Hepatocyte (in vitro differentiated cells): ENCODE results near the gene KLHL1. TPM values are rescaled to one million over a fixed set of nuclear protein-coding genes. Genes with fewer than 3 reads are reported as not detected.

Experiments used
- DNase-seq: peaks from one replicate; pipeline ENCODE4 v3.0.0-alpha.2; 2016; ENCODE audit warnings: low spot score
- H2AFZ ChIP-seq: fragments of 200-600 bp; sonication (generic); 2 replicates; pipeline ENCODE4 v1.6.0; 2016; ENCODE audit warnings: antibody characterized with exemption, mild to moderate bottlenecking
- H3K27ac ChIP-seq: fragments of 200-600 bp; sonication (generic); 2 replicates; pipeline ENCODE4 v1.5.1; 2016; ENCODE audit warnings: mild to moderate bottlenecking
- H3K27me3 ChIP-seq: fragments of 200-600 bp; sonication (generic); 2 replicates; pipeline ENCODE4 v1.6.1; 2016
- H3K36me3 ChIP-seq: fragments of 200-600 bp; sonication (generic); replicated peaks from 2 replicates; pipeline ENCODE4 v1.5.1; 2016; ENCODE audit warnings: low read depth; ENCODE audit not compliant: insufficient read depth
- H3K4me1 ChIP-seq: fragments of 200-600 bp; sonication (generic); 2 replicates; pipeline ENCODE4 v1.5.1; 2016; ENCODE audit warnings: mild to moderate bottlenecking, moderate library complexity; ENCODE audit not compliant: insufficient read depth
- H3K4me2 ChIP-seq: fragments of 200-600 bp; sonication (generic); 2 replicates; pipeline ENCODE4 v1.6.0; 2016
- H3K4me3 ChIP-seq: fragments of 200-600 bp; sonication (generic); 2 replicates; pipeline ENCODE4 v1.5.1; 2016; ENCODE audit warnings: mild to moderate bottlenecking
- H3K79me2 ChIP-seq: fragments of 200-600 bp; sonication (generic); 2 replicates; pipeline ENCODE4 v1.6.0; 2017; ENCODE audit warnings: mild to moderate bottlenecking
- H3K9me2 ChIP-seq: fragments of 200-600 bp; sonication (generic); replicated peaks from 2 replicates; pipeline ENCODE4 v1.6.0; 2017; ENCODE audit warnings: mild to moderate bottlenecking; ENCODE audit not compliant: insufficient read depth
- H3K9me3 ChIP-seq: fragments of 200-600 bp; sonication (generic); 2 replicates; pipeline ENCODE4 v1.5.1; 2016; ENCODE audit warnings: low read depth, mild to moderate bottlenecking
- H4K20me1 ChIP-seq: fragments of 200-600 bp; sonication (generic); 2 replicates; pipeline ENCODE4 v1.6.0; 2016; ENCODE audit warnings: mild to moderate bottlenecking; ENCODE audit not compliant: insufficient read depth, poor library complexity, severe bottlenecking
- EZH2 ChIP-seq: fragments of 200-600 bp; sonication (generic); IDR thresholded peaks from 2 replicates; pipeline ENCODE4 v1.6.1; 2016; ENCODE audit warnings: antibody characterized with exemption, mild to moderate bottlenecking, borderline replicate concordance
- EZH2phosphoT487 ChIP-seq: fragments of 200-600 bp; sonication (generic); IDR thresholded peaks from one replicate; pipeline ENCODE4 v1.6.1; 2018; ENCODE audit warnings: antibody characterized with exemption, mild to moderate bottlenecking, low read depth, moderate library complexity; ENCODE audit not compliant: unreplicated experiment, severe bottlenecking
- WGBS: methylation state at CpG from one replicate; pipeline ENCODE4 v1.1.6; 2016; ENCODE audit warnings: low lambda C conversion rate; ENCODE audit errors: missing lambda C conversion rate; 5-methylcytosine and 5-hydroxymethylcytosine counted together
- polyA plus RNA-seq: library from polyadenylated mRNA; unstranded; fragments of >200 nt; fragmentation: Nextera tagmentation; extraction: Ambion mirVana; gene quantifications from 2 replicates; pipeline ENCODE4 v1.2.1, GENCODE V29; 2016
- total RNA-seq: library from RNA; depleted of rRNA; stranded (reverse); fragments of >200 nt; gene quantifications from 2 replicates; pipeline ENCODE4 v1.2.3, GENCODE V29; 2014
- TF ChIP-seq, protein P1 (sequence below): fragments of 200-600 bp; sonication (generic); IDR thresholded peaks from 2 replicates; pipeline ENCODE4 v1.5.1; 2016; ENCODE audit warnings: antibody characterized with exemption, mild to moderate bottlenecking; ENCODE audit not compliant: poor library complexity

KLHL1 gene
- total and polyA plus RNA-seq, 2 experiments from 2014 or later = 1.2 TPM

DNA sequence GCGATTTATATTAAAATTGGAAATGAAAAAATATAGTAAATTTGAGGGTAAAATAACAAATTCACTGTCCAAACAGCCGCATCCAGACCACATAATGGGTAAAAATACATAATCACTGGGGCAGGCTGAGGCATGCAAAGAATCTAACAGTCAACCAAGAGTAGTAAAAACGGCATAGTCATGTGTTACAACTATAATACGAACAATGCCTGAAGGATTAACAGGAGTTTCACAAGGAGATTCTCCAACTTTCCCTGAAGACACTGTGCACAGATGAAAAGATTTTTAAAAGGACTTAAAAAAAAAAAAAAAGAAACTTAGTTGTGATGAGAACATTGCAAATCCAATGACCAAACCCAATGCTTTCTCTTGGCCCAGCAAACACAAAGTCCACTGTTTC, 21.0 kb downstream of the KLHL1 start:
- no peaks in the 10 kb centered on the region for H3K36me3 ChIP-seq
- H2AFZ ChIP-seq = no peak overlapping the region
- H3K4me1 ChIP-seq = no peaks in the 10 kb centered on the region
- H3K4me2 ChIP-seq = no peak overlapping the region
- no peaks in the 10 kb centered on the region for H4K20me1 ChIP-seq
- no peaks in the 10 kb centered on the region for H3K9me2 ChIP-seq
- WGBS = 68% methylated on average over 4 of the region's 4 CpGs
- H3K27ac ChIP-seq = no peak overlapping the region
- no peaks in the 10 kb centered on the region for H3K9me3 ChIP-seq
- H3K27me3 ChIP-seq = no peaks in the 10 kb centered on the region
- no peak for TF ChIP-seq EZH2
- TF ChIP-seq, protein P1, sequence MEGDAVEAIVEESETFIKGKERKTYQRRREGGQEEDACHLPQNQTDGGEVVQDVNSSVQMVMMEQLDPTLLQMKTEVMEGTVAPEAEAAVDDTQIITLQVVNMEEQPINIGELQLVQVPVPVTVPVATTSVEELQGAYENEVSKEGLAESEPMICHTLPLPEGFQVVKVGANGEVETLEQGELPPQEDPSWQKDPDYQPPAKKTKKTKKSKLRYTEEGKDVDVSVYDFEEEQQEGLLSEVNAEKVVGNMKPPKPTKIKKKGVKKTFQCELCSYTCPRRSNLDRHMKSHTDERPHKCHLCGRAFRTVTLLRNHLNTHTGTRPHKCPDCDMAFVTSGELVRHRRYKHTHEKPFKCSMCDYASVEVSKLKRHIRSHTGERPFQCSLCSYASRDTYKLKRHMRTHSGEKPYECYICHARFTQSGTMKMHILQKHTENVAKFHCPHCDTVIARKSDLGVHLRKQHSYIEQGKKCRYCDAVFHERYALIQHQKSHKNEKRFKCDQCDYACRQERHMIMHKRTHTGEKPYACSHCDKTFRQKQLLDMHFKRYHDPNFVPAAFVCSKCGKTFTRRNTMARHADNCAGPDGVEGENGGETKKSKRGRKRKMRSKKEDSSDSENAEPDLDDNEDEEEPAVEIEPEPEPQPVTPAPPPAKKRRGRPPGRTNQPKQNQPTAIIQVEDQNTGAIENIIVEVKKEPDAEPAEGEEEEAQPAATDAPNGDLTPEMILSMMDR = no peak
- no peak for TF ChIP-seq EZH2phosphoT487
- no peak for DNase-seq
- no peaks in the 10 kb centered on the region for H3K79me2 ChIP-seq
- no peak overlapping the region for H3K4me3 ChIP-seq

DNA sequence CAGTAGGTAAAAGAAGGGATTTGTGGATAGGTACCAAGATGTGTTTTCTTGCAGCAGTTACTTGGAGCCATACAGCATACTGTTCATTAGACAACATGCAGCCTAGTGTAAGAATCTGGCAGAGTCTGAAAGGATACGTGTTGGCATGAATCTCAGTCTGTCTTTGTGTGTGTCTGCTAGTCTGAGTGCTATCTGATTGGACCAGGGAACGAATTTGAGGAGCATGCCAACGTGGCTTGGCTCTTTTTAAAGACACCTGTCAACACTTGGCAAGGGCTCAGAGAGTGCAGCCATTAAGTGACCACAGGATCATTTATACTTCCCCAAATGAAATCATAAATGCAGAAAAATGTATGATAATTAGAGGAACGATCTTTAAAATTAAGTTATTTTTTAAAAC, 28.2 kb downstream of the KLHL1 start:
- TF ChIP-seq, protein P1 = no peak
- TF ChIP-seq EZH2phosphoT487 = no peak
- TF ChIP-seq EZH2 = no peak
- Histone ChIP-seq H4K20me1 (no peaks in the 10 kb centered on the region), H3K79me2 (no peaks in the 10 kb centered on the region), H3K4me2 (no peak overlapping the region), H3K9me2 (no peaks in the 10 kb centered on the region), H3K4me1 (no peaks in the 10 kb centered on the region), H2AFZ (no peak overlapping the region), H3K27me3 (no peaks in the 10 kb centered on the region), H3K27ac (no peak overlapping the region), H3K36me3 (no peaks in the 10 kb centered on the region), H3K4me3 (no peak overlapping the region), H3K9me3 (no peaks in the 10 kb centered on the region)
- 57% methylated on average over 4 of the region's 4 CpGs for WGBS
- no peak for DNase-seq

DNA sequence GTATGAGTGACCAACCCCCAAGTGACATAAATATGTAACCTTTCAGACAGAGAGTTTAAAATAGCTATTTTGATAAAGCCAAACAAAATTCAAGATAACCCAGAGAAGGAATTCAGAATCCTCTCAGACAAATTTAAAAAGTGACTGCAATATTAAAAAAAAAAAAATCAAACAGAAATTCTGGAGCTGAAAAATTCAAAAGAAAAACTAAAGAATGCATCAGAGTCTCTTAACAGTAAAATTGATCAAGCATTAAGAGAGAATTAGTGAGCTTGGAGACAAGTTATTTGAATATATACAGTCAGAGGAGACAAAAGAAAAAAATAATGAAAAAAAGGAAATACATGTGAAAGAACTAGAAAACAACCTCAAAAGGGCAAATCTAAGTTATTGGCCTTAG, 53.7 kb downstream of the KLHL1 start:
- no peaks in the 10 kb centered on the region for H3K9me3 ChIP-seq
- H3K36me3 ChIP-seq = no peaks in the 10 kb centered on the region
- TF ChIP-seq EZH2phosphoT487 (no peak), EZH2 (no peak)
- TF ChIP-seq, protein P1 = no peak
- H3K79me2 ChIP-seq = no peaks in the 10 kb centered on the region
- H4K20me1 ChIP-seq = no peaks in the 10 kb centered on the region
- H3K9me2 ChIP-seq = no peaks in the 10 kb centered on the region
- no peak for DNase-seq
- no peaks in the 10 kb centered on the region for H3K4me1 ChIP-seq
- H3K27me3 ChIP-seq = no peaks in the 10 kb centered on the region
- H3K27ac ChIP-seq = no peak overlapping the region
- H2AFZ ChIP-seq = no peak overlapping the region
- H3K4me2 ChIP-seq = no peak overlapping the region
- no peak overlapping the region for H3K4me3 ChIP-seq

DNA sequence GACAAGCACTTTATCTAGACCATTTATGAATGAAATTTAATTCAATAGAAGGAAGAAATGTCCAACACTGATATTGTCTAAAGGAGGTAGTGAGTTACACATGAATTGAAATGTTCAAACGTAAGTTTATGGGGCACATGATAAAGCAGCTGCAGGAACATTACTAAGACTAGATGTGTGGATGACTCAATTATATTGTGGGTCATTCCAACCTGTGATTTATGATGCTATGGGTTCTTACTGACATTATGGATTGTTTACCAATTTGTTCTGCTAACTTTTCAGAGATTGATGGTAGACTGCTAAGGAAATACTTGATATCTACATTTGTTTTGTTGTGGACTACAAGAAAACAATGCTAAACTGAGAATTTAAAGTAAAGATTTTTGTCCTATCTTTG, 56.7 kb downstream of the KLHL1 start:
- H3K27me3 ChIP-seq = no peaks in the 10 kb centered on the region
- no peaks in the 10 kb centered on the region for H3K9me3 ChIP-seq
- no peak overlapping the region for H2AFZ ChIP-seq
- H3K36me3 ChIP-seq = no peaks in the 10 kb centered on the region
- TF ChIP-seq, protein P1 = no peak
- no peak for TF ChIP-seq EZH2phosphoT487
- no peak for TF ChIP-seq EZH2
- no peak overlapping the region for H3K27ac ChIP-seq
- DNase-seq = peak; percentile 18
- no peaks in the 10 kb centered on the region for H3K4me1 ChIP-seq
- WGBS = 38% methylated on average over 1 of the region's 1 CpG
- no peaks in the 10 kb centered on the region for H3K79me2 ChIP-seq
- H3K4me2 ChIP-seq = no peak overlapping the region
- no peaks in the 10 kb centered on the region for H3K9me2 ChIP-seq
- H4K20me1 ChIP-seq = no peaks in the 10 kb centered on the region
- H3K4me3 ChIP-seq = no peak overlapping the region
